ENCODE data around the gene LHPP.

- TF ChIP-seq EZH2 (IDR thresholded peaks at IDR 0.05; ENCODE audit: insufficient read depth, poor library complexity, severe bottlenecking) (no peak), EZH2phosphoT487 (IDR thresholded peaks at IDR 0.05; ENCODE audit: insufficient read depth, low read depth) (no peak)
Measured at GRCh38 chr10:124642088-124642710, 180.6 kb downstream of the LHPP start.

All from GM23248 (cell line).